AG04450 (cell line): ENCODE results near the gene ADAM10. TPM values are rescaled to one million over a fixed set of nuclear protein-coding genes. Genes with fewer than 3 reads are reported as not detected.

Experiments
- CTCF ChIA-PET: fragments of 300-600, 350-600 bp; formaldehyde crosslinking; extraction: SDS; loops from one replicate; lab custom pipeline; 2022; ENCODE audit warnings: antibody characterized with exemption, inconsistent platforms; lab: Charles Lee
- POLR2A ChIA-PET: fragments of 350-600 bp; formaldehyde crosslinking; extraction: SDS; loops from one replicate; lab custom pipeline; 2021; ENCODE audit warnings: antibody characterized with exemption, inconsistent platforms; lab: Yijun Ruan, JAX
- DNase-seq: peaks from one replicate; pipeline ENCODE4 v3.0.0-alpha.2; 2011; ENCODE audit warnings: low read depth, low spot score
- H3K27ac ChIP-seq: one replicate; pipeline ENCODE4 v1.5.1; 2012; ENCODE audit warnings: low read depth, low read length, control low read depth
- H3K27me3 ChIP-seq: one replicate; pipeline ENCODE4 v1.6.0; 2012; ENCODE audit warnings: low read length; ENCODE audit not compliant: control insufficient read depth, insufficient read depth
- H3K4me3 ChIP-seq: 2 replicates; pipeline ENCODE4 v1.5.1; 2011; ENCODE audit warnings: mild to moderate bottlenecking, low read depth, low read length, control low read depth
- H3K9me3 ChIP-seq: 2 replicates; pipeline ENCODE4 v1.5.1; 2012; ENCODE audit warnings: low read length; ENCODE audit not compliant: control insufficient read depth, insufficient read depth
- CTCF ChIP-seq: IDR thresholded peaks from 2 replicates; pipeline ENCODE4 v1.5.1; 2011; ENCODE audit warnings: low read depth, low read length, control low read depth, inconsistent platforms
- polyA plus RNA-seq: library from polyadenylated mRNA; depleted of rRNA; stranded (reverse); fragments of >200 nt; gene quantifications from 2 replicates; pipeline ENCODE4 v1.2.3, GENCODE V29; 2011

ADAM10 gene
- polyA plus RNA-seq, 1 experiment = 220 TPM

GRCh38 chr15:58576657-58577056 lies 172.8 kb downstream of the ADAM10 start:
- POLR2A ChIA-PET = no interaction called here
- CTCF ChIA-PET = no interaction called here
- H3K9me3 ChIP-seq = no peaks in the 10 kb centered on the region

GRCh38 chr15:58575045-58575786 lies 174.3 kb downstream of the ADAM10 start:
- Histone ChIP-seq H3K27ac (no peak overlapping the region), H3K9me3 (no peaks in the 10 kb centered on the region), H3K4me3 (no peak overlapping the region), H3K27me3 (no peaks in the 10 kb centered on the region)
- no peak for TF ChIP-seq CTCF
- CTCF ChIA-PET = interaction anchor here (1.3 kb wide), 1 partner anchor 16 kb away, joined by 3 read pairs; no protein-coding TSS in a partner anchor
- no peak for DNase-seq
- POLR2A ChIA-PET = no interaction called here

More at GRCh38 chr15:58576657-58577056, 172.8 kb downstream of the ADAM10 start:
- Histone ChIP-seq H3K4me3 (no peak overlapping the region), H3K27ac (no peak overlapping the region), H3K27me3 (no peaks in the 10 kb centered on the region)
- no peak for DNase-seq
- no peak for TF ChIP-seq CTCF

- no peaks in the 10 kb centered on the region for H3K27me3 ChIP-seq
- H3K4me3 ChIP-seq = no peak overlapping the region
- POLR2A ChIA-PET = no interaction called here
- no peak for TF ChIP-seq CTCF
- H3K27ac ChIP-seq = no peak overlapping the region
- CTCF ChIA-PET = interaction anchor here (1.3 kb wide), 1 partner anchor 16 kb away, joined by 3 read pairs; no protein-coding TSS in a partner anchor
- no peaks in the 10 kb centered on the region for H3K9me3 ChIP-seq
- DNase-seq = no peak
Measured at GRCh38 chr15:58574631-58575030, 174.9 kb downstream of the ADAM10 start.

GRCh38 chr15:58573270-58573669 lies 176.2 kb downstream of the ADAM10 start:
- TF ChIP-seq CTCF = no peak
- ChIA-PET CTCF (no interaction called here), POLR2A (no interaction called here)
- Histone ChIP-seq H3K4me3 (no peak overlapping the region), H3K27me3 (no peaks in the 10 kb centered on the region), H3K9me3 (no peaks in the 10 kb centered on the region), H3K27ac (no peak overlapping the region)
- DNase-seq = no peak

GRCh38 chr15:58572521-58572920 lies 177.0 kb downstream of the ADAM10 start:
- POLR2A ChIA-PET = no interaction called here
- H3K27ac ChIP-seq = no peak overlapping the region
- CTCF ChIA-PET = no interaction called here
- no peaks in the 10 kb centered on the region for H3K9me3 ChIP-seq
- no peak for TF ChIP-seq CTCF
- no peak for DNase-seq
- no peak overlapping the region for H3K4me3 ChIP-seq
- no peaks in the 10 kb centered on the region for H3K27me3 ChIP-seq
